Caco-2 (cell line): ENCODE data around the gene LHX6. TPM values are rescaled to one million over a fixed set of nuclear protein-coding genes. Genes with fewer than 3 reads are reported as not detected.

ENCODE experiments used
- BruUV-seq: library from RNA; stranded (reverse); fragments of 400-500 nt; replicated peaks from 2 replicates; lab custom pipeline; 2021; lab: Mats Ljungman, UMichigan
- CTCF ChIA-PET: fragments of 300-600 bp; sonication (Branson Sonifier 250); formaldehyde crosslinking; loops from one replicate; lab custom pipeline; 2022; ENCODE audit warnings: antibody characterized with exemption; lab: Charles Lee
- POLR2A ChIA-PET: fragments of 300-600 bp; sonication (Branson Sonifier 250); formaldehyde crosslinking; loops from one replicate; lab custom pipeline; 2022; ENCODE audit warnings: antibody characterized with exemption; lab: Charles Lee
- DNase-seq, 2 experiments: peaks; one replicate each; pipeline versions ENCODE4 v3.0.0 to v3.0.0-alpha.2; 2020 to 2022
- H3K27me3 ChIP-seq: replicated peaks from 2 replicates; pipeline ENCODE4 v1.6.0; 2011; ENCODE audit warnings: low read length; ENCODE audit not compliant: control insufficient read depth, insufficient read depth
- H3K36me3 ChIP-seq: 2 replicates; pipeline ENCODE4 v1.5.1; 2011; ENCODE audit warnings: low read length; ENCODE audit not compliant: control insufficient read depth, insufficient read depth
- H3K4me1 ChIP-seq: fragments of 250-450 bp; sonication (Bioruptor Pico); 2 replicates; pipeline ENCODE4 v1.5.1; 2020; ENCODE audit warnings: mild to moderate bottlenecking
- H3K4me3 ChIP-seq: 2 replicates; pipeline ENCODE4 v1.5.1; 2011; ENCODE audit warnings: low read depth, mild to moderate bottlenecking, control low read depth, low read length
- H3K9me3 ChIP-seq: fragments of 250-450 bp; sonication (Bioruptor Pico); 2 replicates; pipeline ENCODE4 v1.5.1; 2020; ENCODE audit warnings: mild to moderate bottlenecking, moderate library complexity
- H3K27ac Mint-ChIP-seq: one replicate; pipeline ENCODE4 v1.8.0; 2022; ENCODE audit warnings: mixed read lengths; ENCODE audit not compliant: unreplicated experiment
- H3K27me3 Mint-ChIP-seq: one replicate; pipeline ENCODE4 v1.8.0; 2022; ENCODE audit warnings: mixed read lengths; ENCODE audit not compliant: insufficient read depth, unreplicated experiment
- H3K36me3 Mint-ChIP-seq: one replicate; pipeline ENCODE4 v1.8.0; 2022; ENCODE audit warnings: mild to moderate bottlenecking, mixed read lengths; ENCODE audit not compliant: insufficient read depth, unreplicated experiment
- H3K4me1 Mint-ChIP-seq: one replicate; pipeline ENCODE4 v1.8.0; 2022; ENCODE audit warnings: low read depth, mixed read lengths; ENCODE audit not compliant: unreplicated experiment
- H3K4me3 Mint-ChIP-seq: one replicate; pipeline ENCODE4 v1.8.0; 2022; ENCODE audit warnings: mild to moderate bottlenecking, moderate library complexity, mixed read lengths; ENCODE audit not compliant: unreplicated experiment
- H3K9me3 Mint-ChIP-seq: one replicate; pipeline ENCODE4 v1.8.0; 2022; ENCODE audit warnings: mixed read lengths; ENCODE audit not compliant: unreplicated experiment
- CTCF ChIP-seq, 2 experiments: fragments of 200-600 bp in 1 of 2; IDR thresholded peaks; 1 replicate in 1 of 2; 2 replicates in 1 of 2; pipeline versions ENCODE4 v1.5.1 to v1.8.0; 2011 to 2022; ENCODE audit warnings: antibody characterized with exemption in 1 of 2, control low read depth in 1 of 2, inconsistent platforms in 1 of 2, low read depth in 1 of 2, low read length in 1 of 2, mild to moderate bottlenecking in 1 of 2, moderate library complexity in 1 of 2; ENCODE audit not compliant: insufficient read depth in 1 of 2, severe bottlenecking in 1 of 2, unreplicated experiment in 1 of 2
- intact Hi-C: fragments of 100-400 bp; cut with micrococcal nuclease; formaldehyde crosslinking; loops from one replicate; pipeline ENCODE4 v1.10.0; 2022; ENCODE audit not compliant: unreplicated experiment
- total RNA-seq: library from RNA; stranded (reverse); gene quantifications from 2 replicates; pipeline ENCODE4 v1.2.3, GENCODE V29; 2022

LHX6 gene
- total RNA-seq, 1 experiment from 2014 or later = 6.1 TPM

DNA sequence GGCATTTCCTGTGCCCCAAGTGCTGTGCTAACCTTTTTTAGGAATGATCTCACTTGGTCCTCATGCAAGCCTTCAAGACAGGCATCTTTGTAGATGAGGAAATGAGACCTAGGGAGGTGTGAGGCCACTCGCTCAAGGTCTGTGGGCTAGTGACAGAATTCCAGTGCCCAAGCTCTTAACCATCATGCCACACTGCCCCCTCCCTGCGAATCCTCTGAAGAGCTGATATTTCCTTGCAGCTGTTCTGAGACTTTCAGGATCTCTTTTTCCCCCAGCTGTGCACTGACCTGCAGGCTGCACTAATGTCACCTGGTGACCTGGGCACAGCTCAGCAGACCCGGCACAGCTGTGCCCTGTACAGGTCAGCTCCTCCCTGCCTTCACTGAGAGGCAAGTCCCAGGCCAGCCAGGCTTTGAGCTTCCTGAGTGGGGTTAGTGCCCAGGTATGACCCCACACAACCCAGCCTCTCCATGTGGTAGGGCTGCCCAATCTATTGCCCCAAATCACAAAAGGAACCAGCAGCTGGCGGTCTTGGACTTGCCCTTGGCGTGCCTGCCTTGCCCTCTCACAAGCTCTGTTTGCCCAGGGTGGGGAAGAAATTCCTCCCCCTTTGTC, 36.4 kb downstream of the LHX6 start:
- Mint-ChIP-seq H3K9me3 (no peaks in the 10 kb centered on the region), H3K4me1 (peaks cover 5% of the 10 kb centered on the region), H3K36me3 (no peaks in the 10 kb centered on the region), H3K4me3 (no peak overlapping the region), H3K27ac (no peak overlapping the region), H3K27me3 (no peaks in the 10 kb centered on the region)
- Histone ChIP-seq H3K4me3 (no peak overlapping the region), H3K9me3 (no peaks in the 10 kb centered on the region), H3K27me3 (no peaks in the 10 kb centered on the region), H3K4me1 (peaks cover 2% of the 10 kb centered on the region; the same call in 1 of the 2 replicates), H3K36me3 (no peaks in the 10 kb centered on the region)
- peak in 1 of 2 experiments; percentile 21 for TF ChIP-seq CTCF (IDR thresholded peaks at IDR 0.05; ENCODE audit: insufficient read depth in 1 of 2, low read depth in 1 of 2, low read length in 1 of 2, severe bottlenecking in 1 of 2, unreplicated experiment in 1 of 2)
- ChIA-PET CTCF (interaction anchor here (0.6 to 1.8 kb wide), 6 partner anchors 22 to 173 kb away, joined by 3 to 15 read pairs (median 4); no protein-coding TSS in a partner anchor), POLR2A (interaction anchor here (0.5 kb wide), 1 partner anchor 108 kb away, joined by 3 read pairs; no protein-coding TSS in a partner anchor)
- DNase-seq = no peak
- intact Hi-C loops = loop anchor here (1.0 kb wide), 1 partner anchor 67 kb away; no protein-coding TSS in a partner anchor
- no TSS peak for BruUV-seq

GRCh38 chr9:122191584-122191983, 37.2 kb downstream of the LHX6 start:
- Mint-ChIP-seq H3K27ac (no peak overlapping the region), H3K27me3 (no peaks in the 10 kb centered on the region), H3K36me3 (no peaks in the 10 kb centered on the region), H3K4me3 (no peak overlapping the region), H3K9me3 (no peaks in the 10 kb centered on the region), H3K4me1 (no peaks in the 10 kb centered on the region)
- Histone ChIP-seq H3K27me3 (no peaks in the 10 kb centered on the region), H3K4me3 (no peak overlapping the region), H3K4me1 (no peaks in the 10 kb centered on the region), H3K9me3 (no peaks in the 10 kb centered on the region), H3K36me3 (no peaks in the 10 kb centered on the region)
- no peak for DNase-seq
- CTCF ChIA-PET = interaction anchor here (1.1 to 1.8 kb wide), 4 partner anchors 22 to 159 kb away, joined by 4 to 15 read pairs (median 6); no protein-coding TSS in a partner anchor
- intact Hi-C loops = no loop called here
- POLR2A ChIA-PET = no interaction called here
- BruUV-seq = no TSS peak
- TF ChIP-seq CTCF (IDR thresholded peaks at IDR 0.05; ENCODE audit: insufficient read depth in 1 of 2, low read depth in 1 of 2, low read length in 1 of 2, severe bottlenecking in 1 of 2, unreplicated experiment in 1 of 2) = no peak

- POLR2A ChIA-PET = no interaction called here
- intact Hi-C loops = no loop called here
- Mint-ChIP-seq H3K27me3 (no peaks in the 10 kb centered on the region), H3K27ac (no peak overlapping the region), H3K9me3 (no peaks in the 10 kb centered on the region), H3K36me3 (no peaks in the 10 kb centered on the region), H3K4me3 (no peak overlapping the region), H3K4me1 (no peaks in the 10 kb centered on the region)
- H3K9me3 ChIP-seq = no peaks in the 10 kb centered on the region
- no peaks in the 10 kb centered on the region for H3K27me3 ChIP-seq
- H3K36me3 ChIP-seq = no peaks in the 10 kb centered on the region
- H3K4me1 ChIP-seq = no peaks in the 10 kb centered on the region
- no peak for TF ChIP-seq CTCF (IDR thresholded peaks at IDR 0.05; ENCODE audit: insufficient read depth in 1 of 2, low read depth in 1 of 2, low read length in 1 of 2, severe bottlenecking in 1 of 2, unreplicated experiment in 1 of 2)
- CTCF ChIA-PET = interaction anchor here (1.8 kb wide), 1 partner anchor 66 kb away, joined by 15 read pairs; no protein-coding TSS in a partner anchor
- H3K4me3 ChIP-seq = no peak overlapping the region
- BruUV-seq = no TSS peak
- no peak for DNase-seq
Measured at GRCh38 chr9:122190597-122191381, 38.0 kb downstream of the LHX6 start.
